ENCODE data around the gene FBXO31. TPM values are rescaled to one million over a fixed set of nuclear protein-coding genes. Genes with fewer than 3 reads are reported as not detected.

FBXO31 gene
- total RNA-seq, 2 donors from 2014 or later: 57.9 to 161 TPM

DNA sequence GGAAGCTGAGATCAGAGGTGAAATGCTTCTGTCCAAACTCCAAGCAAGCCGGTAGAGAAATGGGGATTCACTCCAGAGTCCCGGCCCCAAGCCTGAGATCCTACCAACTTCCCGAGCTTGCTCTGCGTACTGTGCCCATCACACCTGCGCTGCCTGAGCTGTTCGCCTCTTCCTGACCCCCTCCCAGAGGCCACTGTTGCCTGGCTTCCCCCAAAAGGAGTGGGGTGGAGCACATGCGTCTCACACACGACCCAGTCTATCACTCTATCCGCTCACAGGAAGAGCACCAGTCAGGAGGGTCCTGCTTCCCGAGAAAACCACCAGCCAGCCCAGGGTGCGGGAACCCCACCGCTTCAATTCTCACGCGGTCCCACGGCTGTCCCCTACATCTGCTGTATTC is 52.9 kb downstream of the FBXO31 start:
- ATAC-seq (ENCODE audit: insufficient number of reproducible peaks, low FRiP score, low read depth): no peak
- no peak overlapping the region for H3K27ac ChIP-seq
- no peak overlapping the region for H3K4me3 ChIP-seq
- H3K9me3 ChIP-seq: no peaks in the 10 kb centered on the region
- no peak for DNase-seq (ENCODE audit: low spot score)
- peaks cover 0 to 7% of the 10 kb centered on the region in 2 donors for H3K4me1 ChIP-seq (ENCODE audit: control insufficient read depth in 1 of 2, low read depth in 2 of 2)
- no peaks in the 10 kb centered on the region for H3K27me3 ChIP-seq (replicated peaks; ENCODE audit: insufficient read depth)
- H3K36me3 ChIP-seq: peaks cover 47% of the 10 kb centered on the region
- TF ChIP-seq, protein P1, sequence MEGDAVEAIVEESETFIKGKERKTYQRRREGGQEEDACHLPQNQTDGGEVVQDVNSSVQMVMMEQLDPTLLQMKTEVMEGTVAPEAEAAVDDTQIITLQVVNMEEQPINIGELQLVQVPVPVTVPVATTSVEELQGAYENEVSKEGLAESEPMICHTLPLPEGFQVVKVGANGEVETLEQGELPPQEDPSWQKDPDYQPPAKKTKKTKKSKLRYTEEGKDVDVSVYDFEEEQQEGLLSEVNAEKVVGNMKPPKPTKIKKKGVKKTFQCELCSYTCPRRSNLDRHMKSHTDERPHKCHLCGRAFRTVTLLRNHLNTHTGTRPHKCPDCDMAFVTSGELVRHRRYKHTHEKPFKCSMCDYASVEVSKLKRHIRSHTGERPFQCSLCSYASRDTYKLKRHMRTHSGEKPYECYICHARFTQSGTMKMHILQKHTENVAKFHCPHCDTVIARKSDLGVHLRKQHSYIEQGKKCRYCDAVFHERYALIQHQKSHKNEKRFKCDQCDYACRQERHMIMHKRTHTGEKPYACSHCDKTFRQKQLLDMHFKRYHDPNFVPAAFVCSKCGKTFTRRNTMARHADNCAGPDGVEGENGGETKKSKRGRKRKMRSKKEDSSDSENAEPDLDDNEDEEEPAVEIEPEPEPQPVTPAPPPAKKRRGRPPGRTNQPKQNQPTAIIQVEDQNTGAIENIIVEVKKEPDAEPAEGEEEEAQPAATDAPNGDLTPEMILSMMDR (IDR thresholded peaks at IDR 0.05): no peak

DNA sequence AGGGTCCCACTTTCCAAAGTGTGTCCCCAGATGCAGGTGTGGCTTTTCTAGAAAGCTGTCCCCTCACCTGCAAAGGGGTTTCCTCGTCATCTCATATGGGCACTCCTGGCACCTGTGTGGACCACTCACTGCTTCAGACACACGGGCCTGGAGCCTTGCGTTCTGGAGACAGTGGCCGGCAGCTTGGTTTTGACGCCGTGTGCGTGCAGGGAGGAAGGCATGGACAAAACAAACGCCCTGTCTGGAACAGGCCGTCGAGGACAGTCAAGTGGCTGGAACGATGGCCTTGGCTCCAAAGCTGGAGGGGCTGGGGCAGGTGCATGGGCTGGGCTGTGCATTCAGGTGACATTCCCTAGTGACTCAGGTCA is 53.3 kb downstream of the FBXO31 start:
- TF ChIP-seq, protein P1 (IDR thresholded peaks at IDR 0.05): no peak
- Histone ChIP-seq H3K4me1 (ENCODE audit: control insufficient read depth in 1 of 2, low read depth in 2 of 2) (peaks cover 0 to 7% of the 10 kb centered on the region in 2 donors), H3K36me3 (peaks cover 45% of the 10 kb centered on the region), H3K9me3 (no peaks in the 10 kb centered on the region), H3K4me3 (no peak overlapping the region), H3K27me3 (replicated peaks; ENCODE audit: insufficient read depth) (no peaks in the 10 kb centered on the region), H3K27ac (no peak overlapping the region)
- DNase-seq (ENCODE audit: low spot score): no peak
- no peak for ATAC-seq (ENCODE audit: insufficient number of reproducible peaks, low FRiP score, low read depth)

DNA sequence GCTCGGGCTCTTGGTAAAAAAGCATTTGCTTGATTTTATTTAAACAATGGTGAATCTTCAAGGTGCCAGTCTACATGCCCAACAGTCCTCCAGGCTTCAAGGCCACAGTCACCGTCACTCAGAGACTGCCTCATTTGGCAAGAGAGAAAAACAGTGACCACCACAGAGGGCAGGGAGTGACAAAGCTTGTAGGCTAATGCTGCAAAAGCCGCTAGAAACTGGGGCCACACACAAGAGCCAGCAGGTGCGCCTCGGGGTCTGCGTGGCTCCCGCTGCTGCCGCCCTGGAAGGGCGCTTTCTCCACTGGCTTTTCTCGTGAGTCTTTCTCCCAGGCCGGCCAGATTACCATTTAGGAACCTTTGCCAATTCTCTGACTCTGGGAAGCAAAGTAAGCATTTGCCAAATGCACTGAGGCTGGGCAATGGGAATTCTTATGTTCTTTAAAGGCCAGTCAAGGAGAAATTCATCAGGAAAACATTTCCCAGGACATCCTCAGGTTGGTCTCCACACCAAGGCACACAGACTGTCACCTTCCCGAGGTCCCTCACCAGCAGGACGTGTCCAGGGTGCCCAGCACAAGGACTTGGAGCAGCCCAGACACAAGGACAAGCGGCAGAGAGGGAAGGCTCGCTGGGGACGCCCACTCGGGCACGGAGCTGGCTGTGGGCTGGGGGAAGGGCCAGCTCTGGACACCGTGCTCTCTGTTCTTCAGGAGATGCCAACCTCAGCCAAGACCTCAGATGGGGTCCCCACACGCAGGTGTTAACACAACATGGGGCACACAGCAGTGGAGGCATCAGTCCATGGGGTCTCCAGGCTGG is 53.9 kb downstream of the FBXO31 start:
- H3K27ac ChIP-seq: no peak overlapping the region
- DNase-seq (ENCODE audit: low spot score) (no peak), ATAC-seq (ENCODE audit: insufficient number of reproducible peaks, low FRiP score, low read depth) (no peak)
- TF ChIP-seq, protein P1 (IDR thresholded peaks at IDR 0.05): no peak
- no peaks in the 10 kb centered on the region for H3K27me3 ChIP-seq (replicated peaks; ENCODE audit: insufficient read depth)
- peaks cover 0 to 12% of the 10 kb centered on the region in 2 donors for H3K4me1 ChIP-seq (ENCODE audit: control insufficient read depth in 1 of 2, low read depth in 2 of 2)
- no peaks in the 10 kb centered on the region for H3K9me3 ChIP-seq
- H3K4me3 ChIP-seq: no peak overlapping the region
- H3K36me3 ChIP-seq: peaks cover 39% of the 10 kb centered on the region

DNA sequence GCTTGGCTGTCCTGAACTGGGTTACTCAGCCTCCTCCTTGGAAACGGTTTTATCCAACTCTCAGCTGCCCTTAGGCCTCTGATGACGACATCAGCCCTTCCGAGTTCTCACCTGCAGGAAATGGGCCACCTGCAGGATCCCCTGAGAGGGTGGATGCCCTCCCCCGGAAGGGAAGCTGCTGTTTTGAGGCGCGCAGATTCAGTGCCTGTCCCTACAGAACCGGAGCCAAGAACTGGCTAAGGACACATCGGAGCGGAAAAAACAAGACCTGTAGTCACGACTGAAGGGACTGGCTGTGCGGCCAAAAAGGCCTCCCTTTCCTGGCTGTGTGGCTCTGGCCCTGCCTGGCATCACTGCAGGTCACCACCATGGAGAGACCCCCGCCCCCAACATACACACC is 54.7 kb downstream of the FBXO31 start:
- no peak overlapping the region for H3K4me3 ChIP-seq
- ATAC-seq (ENCODE audit: insufficient number of reproducible peaks, low FRiP score, low read depth): no peak
- H3K9me3 ChIP-seq: no peaks in the 10 kb centered on the region
- TF ChIP-seq, protein P1 (IDR thresholded peaks at IDR 0.05): no peak
- DNase-seq (ENCODE audit: low spot score): no peak
- peaks cover 0 to 12% of the 10 kb centered on the region in 2 donors for H3K4me1 ChIP-seq (ENCODE audit: control insufficient read depth in 1 of 2, low read depth in 2 of 2)
- H3K27ac ChIP-seq: no peak overlapping the region
- H3K27me3 ChIP-seq (replicated peaks; ENCODE audit: insufficient read depth): no peaks in the 10 kb centered on the region
- peaks cover 31% of the 10 kb centered on the region for H3K36me3 ChIP-seq

DNA sequence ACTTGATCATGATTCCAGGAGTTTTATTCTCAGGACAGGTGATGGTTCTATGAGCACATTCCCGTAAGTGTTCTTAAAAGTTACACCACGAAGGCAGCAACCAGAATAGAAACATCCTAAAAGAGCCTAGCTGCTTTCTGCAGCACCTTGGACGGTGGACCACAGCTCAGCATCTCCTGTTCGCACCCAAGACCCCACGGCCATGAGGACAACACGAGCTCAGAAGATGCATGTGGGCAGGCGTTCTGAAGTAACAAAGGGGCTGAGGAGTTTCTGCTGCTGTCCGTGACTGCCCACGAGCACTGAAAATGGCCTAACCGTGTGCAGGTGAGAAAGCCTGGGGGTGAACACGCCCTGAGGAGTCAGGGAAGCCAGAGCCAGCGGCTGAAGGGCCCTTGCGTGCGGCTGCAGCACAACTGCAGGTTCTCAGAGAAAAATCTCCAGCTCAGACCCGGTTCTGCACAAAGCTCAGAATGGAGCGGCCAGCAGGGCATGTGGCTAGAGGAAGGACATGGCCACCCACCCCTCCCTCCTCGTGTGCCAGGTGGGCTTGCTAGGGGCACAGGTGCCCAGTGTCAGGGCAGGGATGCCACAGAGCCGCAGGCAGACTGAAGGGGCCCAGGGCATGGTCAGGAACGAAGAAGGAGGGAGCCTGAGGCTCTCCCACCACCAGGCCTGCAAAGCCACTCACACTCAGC is 55.6 kb downstream of the FBXO31 start:
- H3K9me3 ChIP-seq: no peaks in the 10 kb centered on the region
- TF ChIP-seq, protein P1 (IDR thresholded peaks at IDR 0.05): no peak
- H3K27ac ChIP-seq: no peak overlapping the region
- ATAC-seq (ENCODE audit: insufficient number of reproducible peaks, low FRiP score, low read depth): no peak
- H3K36me3 ChIP-seq: peaks cover 29% of the 10 kb centered on the region
- no peaks in the 10 kb centered on the region for H3K27me3 ChIP-seq (replicated peaks; ENCODE audit: insufficient read depth)
- H3K4me3 ChIP-seq: no peak overlapping the region
- DNase-seq (ENCODE audit: low spot score): no peak
- peaks cover 0 to 9% of the 10 kb centered on the region in 2 donors for H3K4me1 ChIP-seq (ENCODE audit: control insufficient read depth in 1 of 2, low read depth in 2 of 2)

All from thoracic aorta (tissue), 2 donors.